Left ventricle myocardium inferior (tissue), 1 donor: ENCODE data around the gene EEIG1. TPM values are rescaled to one million over a fixed set of nuclear protein-coding genes. Genes with fewer than 3 reads are reported as not detected.

Experiments used
- DNase-seq: peaks from one replicate; pipeline ENCODE4 v3.0.0-alpha.2; 2020
- H3K27ac ChIP-seq: fragments of 200-600 bp; replicated peaks from 2 replicates; pipeline ENCODE4 v1.8.0; 2021
- H3K27me3 ChIP-seq: fragments of 200-600 bp; 2 replicates; pipeline ENCODE4 v1.8.0; 2021; ENCODE audit warnings: low read depth
- H3K36me3 ChIP-seq: fragments of 200-600 bp; 2 replicates; pipeline ENCODE4 v1.8.0; 2021
- H3K4me1 ChIP-seq: fragments of 200-600 bp; 2 replicates; pipeline ENCODE4 v1.8.0; 2021
- H3K4me3 ChIP-seq: fragments of 200-600 bp; 2 replicates; pipeline ENCODE4 v1.8.0; 2021; ENCODE audit warnings: mild to moderate bottlenecking, moderate library complexity
- H3K9me3 ChIP-seq: fragments of 200-600 bp; replicated peaks from 2 replicates; pipeline ENCODE4 v1.8.0; 2021
- CTCF ChIP-seq: fragments of 200-600 bp; IDR thresholded peaks from 2 replicates; pipeline ENCODE4 v1.8.0; 2021; ENCODE audit warnings: antibody characterized with exemption, mild to moderate bottlenecking, borderline replicate concordance
- intact Hi-C: fragments of 100-400 bp; cut with micrococcal nuclease; formaldehyde crosslinking; loops from one replicate; pipeline ENCODE4 v1.11.0; 2022
- total RNA-seq: library from RNA; stranded (reverse); fragmentation: NEBNext Ultra II Directional; extraction: Animal tissue kit (Norgen Biotek cat#: 25700); gene quantifications from one replicate; pipeline ENCODE4 v1.2.1, GENCODE V29; 2021
- donor health status: DM: no; HTN: yes; CAD: no; lungs with severe emphysema.

EEIG1 gene
- total RNA-seq, 1 donor from 2014 or later, result 20.7 TPM

GRCh38 chr9:128005923-128006322 is 25.1 kb upstream of the EEIG1 start:
- TF ChIP-seq CTCF, result no peak
- H3K27me3 ChIP-seq, result no peaks in the 10 kb centered on the region
- peak; percentile 31 for DNase-seq
- intact Hi-C loops, result no loop called here
- H3K27ac ChIP-seq, result peak overlapping the region; percentile 37
- H3K9me3 ChIP-seq, result peaks cover 7% of the 10 kb centered on the region
- H3K4me1 ChIP-seq, result peaks cover 50% of the 10 kb centered on the region
- no peak overlapping the region for H3K4me3 ChIP-seq
- H3K36me3 ChIP-seq, result no peaks in the 10 kb centered on the region

- intact Hi-C loops, result no loop called here
- no peak overlapping the region for H3K27ac ChIP-seq
These were observed 23.3 kb upstream of the EEIG1 start for GRCh38 chr9:128003966-128004604.

GRCh38 chr9:128002959-128003358 is 22.2 kb upstream of the EEIG1 start:
- Histone ChIP-seq H3K9me3 (peaks cover 5% of the 10 kb centered on the region), H3K36me3 (no peaks in the 10 kb centered on the region), H3K27ac (peak overlapping the region; percentile 67), H3K4me3 (no peak overlapping the region), H3K4me1 (peaks cover 50% of the 10 kb centered on the region), H3K27me3 (no peaks in the 10 kb centered on the region)
- intact Hi-C loops, result no loop called here
- TF ChIP-seq CTCF, result no peak
- peak; percentile 58 for DNase-seq

More at GRCh38 chr9:128003966-128004604, 23.3 kb upstream of the EEIG1 start:
- Histone ChIP-seq H3K36me3 (no peaks in the 10 kb centered on the region), H3K27me3 (no peaks in the 10 kb centered on the region), H3K4me3 (no peak overlapping the region), H3K9me3 (peaks cover 10% of the 10 kb centered on the region), H3K4me1 (peaks cover 50% of the 10 kb centered on the region)
- DNase-seq, result no peak
- TF ChIP-seq CTCF, result no peak

- Histone ChIP-seq H3K36me3 (no peaks in the 10 kb centered on the region), H3K27ac (peak overlapping the region; percentile 67), H3K4me3 (no peak overlapping the region), H3K27me3 (no peaks in the 10 kb centered on the region), H3K9me3 (peaks cover 3% of the 10 kb centered on the region), H3K4me1 (peaks cover 39% of the 10 kb centered on the region)
- intact Hi-C loops, result no loop called here
- DNase-seq, result no peak
- TF ChIP-seq CTCF, result no peak
These were observed 21.1 kb upstream of the EEIG1 start for GRCh38 chr9:128001779-128002298.

- Histone ChIP-seq H3K36me3 (no peaks in the 10 kb centered on the region), H3K27ac (no peak overlapping the region), H3K4me1 (peaks cover 33% of the 10 kb centered on the region), H3K27me3 (no peaks in the 10 kb centered on the region), H3K4me3 (no peak overlapping the region), H3K9me3 (peaks cover 3% of the 10 kb centered on the region)
- no peak for DNase-seq
- no peak for TF ChIP-seq CTCF
- intact Hi-C loops, result no loop called here
These were observed 20.5 kb upstream of the EEIG1 start for GRCh38 chr9:128001151-128001778.
